ENCODE measurements around the gene NCKAP5.

DNA sequence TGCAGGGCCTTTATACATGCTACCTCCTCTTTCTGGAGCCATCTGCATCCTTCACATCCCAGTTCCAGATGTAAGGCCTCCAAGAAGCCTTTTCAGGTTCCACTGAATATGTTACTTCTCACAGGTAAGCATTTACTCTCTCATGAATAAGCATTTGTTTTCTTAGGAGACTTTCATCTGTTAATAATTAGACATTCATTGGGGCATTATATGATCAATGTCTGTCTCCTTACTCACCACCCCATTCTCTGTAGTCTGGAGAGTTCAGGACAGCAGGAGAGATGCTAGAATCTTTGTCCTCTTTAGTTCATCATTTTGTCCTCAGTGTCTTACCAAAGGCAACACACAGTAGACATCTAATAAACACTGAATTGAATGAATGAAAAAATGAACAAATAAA lies 185.7 kb downstream of the NCKAP5 start:
- TF ChIP-seq POLR2AphosphoS5 (IDR thresholded peaks at IDR 0.05) (no peak), POLR2A (IDR thresholded peaks at IDR 0.05) (no peak)
- TF ChIP-seq, protein P1, sequence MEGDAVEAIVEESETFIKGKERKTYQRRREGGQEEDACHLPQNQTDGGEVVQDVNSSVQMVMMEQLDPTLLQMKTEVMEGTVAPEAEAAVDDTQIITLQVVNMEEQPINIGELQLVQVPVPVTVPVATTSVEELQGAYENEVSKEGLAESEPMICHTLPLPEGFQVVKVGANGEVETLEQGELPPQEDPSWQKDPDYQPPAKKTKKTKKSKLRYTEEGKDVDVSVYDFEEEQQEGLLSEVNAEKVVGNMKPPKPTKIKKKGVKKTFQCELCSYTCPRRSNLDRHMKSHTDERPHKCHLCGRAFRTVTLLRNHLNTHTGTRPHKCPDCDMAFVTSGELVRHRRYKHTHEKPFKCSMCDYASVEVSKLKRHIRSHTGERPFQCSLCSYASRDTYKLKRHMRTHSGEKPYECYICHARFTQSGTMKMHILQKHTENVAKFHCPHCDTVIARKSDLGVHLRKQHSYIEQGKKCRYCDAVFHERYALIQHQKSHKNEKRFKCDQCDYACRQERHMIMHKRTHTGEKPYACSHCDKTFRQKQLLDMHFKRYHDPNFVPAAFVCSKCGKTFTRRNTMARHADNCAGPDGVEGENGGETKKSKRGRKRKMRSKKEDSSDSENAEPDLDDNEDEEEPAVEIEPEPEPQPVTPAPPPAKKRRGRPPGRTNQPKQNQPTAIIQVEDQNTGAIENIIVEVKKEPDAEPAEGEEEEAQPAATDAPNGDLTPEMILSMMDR (IDR thresholded peaks at IDR 0.05 in 8 of 11, conservative IDR thresholded peaks at IDR 0.05 in 3 of 11): no peak

Data from spleen (tissue), 7 donors.